Fibroblast of lung (primary cell): ENCODE results near the gene DSCAML1. TPM values are rescaled to one million over a fixed set of nuclear protein-coding genes. Genes with fewer than 3 reads are reported as not detected.

Source experiments
- DNase-seq, 2 donors: peaks; one replicate each; pipeline versions ENCODE4 v3.0.0 to v3.0.0-alpha.2; 2010; ENCODE audit warnings: low read depth in 2 of 2
- H2AFZ ChIP-seq: 2 replicates; pipeline ENCODE4 v1.5.1; 2012; ENCODE audit warnings: low read length, control low read depth, inconsistent platforms
- H3K27ac ChIP-seq: 2 replicates; pipeline ENCODE4 v1.5.1; 2011; ENCODE audit warnings: low read length, control low read depth; ENCODE audit not compliant: insufficient read depth
- H3K27me3 ChIP-seq: 2 replicates; pipeline ENCODE4 v1.5.1; 2011; ENCODE audit warnings: mild to moderate bottlenecking, low read length; ENCODE audit not compliant: control insufficient read depth, insufficient read depth
- H3K36me3 ChIP-seq: 2 replicates; pipeline ENCODE4 v1.5.1; 2011; ENCODE audit warnings: low read length; ENCODE audit not compliant: control insufficient read depth, insufficient read depth
- H3K4me1 ChIP-seq: 2 replicates; pipeline ENCODE4 v1.5.1; 2011; ENCODE audit warnings: low read length; ENCODE audit not compliant: control insufficient read depth, insufficient read depth; ENCODE audit errors: extremely low read depth
- H3K4me2 ChIP-seq: 2 replicates; pipeline ENCODE4 v1.5.1; 2011; ENCODE audit warnings: low read length, control low read depth; ENCODE audit not compliant: insufficient read depth; ENCODE audit errors: extremely low read depth
- H3K4me3 ChIP-seq, 4 experiments: fragments of 200-600 bp in 1 of 4; sonication (generic) in 1 of 4; replicated peaks in 1 of 4; 2 replicates each; pipeline ENCODE4 v1.5.1; 2011 to 2016; ENCODE audit warnings: low read length in 4 of 4, low read depth in 3 of 4, mild to moderate bottlenecking in 3 of 4, control low read depth in 2 of 4, inconsistent platforms in 1 of 4, mixed read lengths in 1 of 4; ENCODE audit not compliant: insufficient read depth in 1 of 4; ENCODE audit errors: control extremely low read depth in 1 of 4
- H3K79me2 ChIP-seq: 2 replicates; pipeline ENCODE4 v1.5.1; 2012; ENCODE audit warnings: mild to moderate bottlenecking, low read length, inconsistent platforms; ENCODE audit not compliant: control insufficient read depth, insufficient read depth
- H3K9ac ChIP-seq: 2 replicates; pipeline ENCODE4 v1.5.1; 2011; ENCODE audit warnings: mild to moderate bottlenecking, low read length, control low read depth; ENCODE audit not compliant: insufficient read depth
- H3K9me3 ChIP-seq: 2 replicates; pipeline ENCODE4 v1.5.1; 2012; ENCODE audit warnings: low read depth, low read length; ENCODE audit not compliant: control insufficient read depth, insufficient read depth
- H4K20me1 ChIP-seq: 2 replicates; pipeline ENCODE4 v1.5.1; 2011; ENCODE audit warnings: low read length; ENCODE audit not compliant: control insufficient read depth, insufficient read depth; ENCODE audit errors: extremely low read depth
- EZH2 ChIP-seq: IDR thresholded peaks from 2 replicates; pipeline ENCODE4 v1.5.1; 2012; ENCODE audit warnings: low read length, control low read depth, mild to moderate bottlenecking; ENCODE audit errors: missing control alignments
- polyA plus RNA-seq, 2 donors: library from polyadenylated mRNA; depleted of rRNA in 1 of 2; stranded (reverse) in 1 of 2; unstranded in 1 of 2; fragments of >200 nt; gene quantifications; 2 replicates each; pipeline ENCODE4 v1.2.1, GENCODE V29; 2011 to 2012; ENCODE audit warnings: missing spikeins in 1 of 2
- total RNA-seq: library from RNA; depleted of rRNA; stranded (reverse); fragments of >200 nt; gene quantifications from 2 replicates; pipeline ENCODE4 v1.2.1, GENCODE V29; 2014
- TF ChIP-seq, protein P1 (sequence below), 2 donors: IDR thresholded peaks in 1 of 2; conservative IDR thresholded peaks in 1 of 2; 1 replicate in 1 of 2; 2 replicates in 1 of 2; pipeline ENCODE4 v1.5.1; 2011 to 2012; ENCODE audit warnings: low read length in 2 of 2, control low read depth in 1 of 2, inconsistent platforms in 1 of 2, low read depth in 1 of 2, mild to moderate bottlenecking in 1 of 2

DSCAML1 gene
- total and polyA plus RNA-seq, 2 donors (not counting 1 experiment from before 2014, with no cell fraction given) = not detected

DNA sequence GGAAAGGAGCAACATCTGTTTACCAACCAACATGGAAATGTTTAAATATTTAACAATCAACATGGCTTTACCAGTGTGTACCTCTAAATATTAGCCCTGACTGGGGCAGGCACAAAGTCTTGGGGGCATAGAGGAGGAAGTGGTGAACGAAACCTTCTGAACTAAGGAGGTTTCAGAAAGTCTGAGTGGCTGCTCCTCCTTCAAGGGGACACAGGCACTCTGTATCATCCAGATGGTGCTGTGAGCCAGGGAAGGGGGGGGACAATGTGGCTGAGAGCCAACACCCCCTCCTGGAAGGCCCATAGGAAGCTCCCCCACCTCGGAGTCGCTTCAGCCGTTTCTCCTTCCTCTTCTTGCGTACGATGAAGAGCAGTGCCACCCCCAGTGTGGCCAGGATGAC lies 361.7 kb downstream of the DSCAML1 start:
- Histone ChIP-seq H3K9me3 (no peaks in the 10 kb centered on the region), H3K4me1 (no peaks in the 10 kb centered on the region)
- no peak for DNase-seq

DNA sequence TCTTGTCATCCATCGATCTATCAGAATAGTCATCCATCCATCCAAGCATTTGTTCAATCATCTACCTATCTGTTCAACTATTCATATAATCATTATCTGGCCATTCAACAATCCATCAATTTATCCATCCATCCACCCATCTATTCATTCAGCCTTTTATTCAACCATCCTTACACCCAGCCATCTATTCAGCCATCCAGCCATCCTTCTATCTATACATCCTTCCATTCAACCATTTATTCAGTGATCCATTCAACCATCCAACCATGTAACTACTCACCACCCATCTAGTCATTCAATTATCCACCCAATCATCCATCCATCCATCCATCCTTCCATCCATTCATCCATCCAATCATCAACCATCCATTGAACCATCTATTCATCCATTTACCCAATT lies 362.5 kb downstream of the DSCAML1 start:
- Histone ChIP-seq H3K79me2 (no peaks in the 10 kb centered on the region), H3K9ac (no peak overlapping the region), H3K4me1 (no peaks in the 10 kb centered on the region), H3K27me3 (peaks cover 2% of the 10 kb centered on the region), H3K9me3 (no peaks in the 10 kb centered on the region), H3K27ac (no peak overlapping the region), H3K36me3 (no peaks in the 10 kb centered on the region), H3K4me3 (no peak overlapping the region), H2AFZ (no peak overlapping the region), H4K20me1 (no peaks in the 10 kb centered on the region), H3K4me2 (no peak overlapping the region)
- TF ChIP-seq EZH2 = no peak
- TF ChIP-seq, protein P1, sequence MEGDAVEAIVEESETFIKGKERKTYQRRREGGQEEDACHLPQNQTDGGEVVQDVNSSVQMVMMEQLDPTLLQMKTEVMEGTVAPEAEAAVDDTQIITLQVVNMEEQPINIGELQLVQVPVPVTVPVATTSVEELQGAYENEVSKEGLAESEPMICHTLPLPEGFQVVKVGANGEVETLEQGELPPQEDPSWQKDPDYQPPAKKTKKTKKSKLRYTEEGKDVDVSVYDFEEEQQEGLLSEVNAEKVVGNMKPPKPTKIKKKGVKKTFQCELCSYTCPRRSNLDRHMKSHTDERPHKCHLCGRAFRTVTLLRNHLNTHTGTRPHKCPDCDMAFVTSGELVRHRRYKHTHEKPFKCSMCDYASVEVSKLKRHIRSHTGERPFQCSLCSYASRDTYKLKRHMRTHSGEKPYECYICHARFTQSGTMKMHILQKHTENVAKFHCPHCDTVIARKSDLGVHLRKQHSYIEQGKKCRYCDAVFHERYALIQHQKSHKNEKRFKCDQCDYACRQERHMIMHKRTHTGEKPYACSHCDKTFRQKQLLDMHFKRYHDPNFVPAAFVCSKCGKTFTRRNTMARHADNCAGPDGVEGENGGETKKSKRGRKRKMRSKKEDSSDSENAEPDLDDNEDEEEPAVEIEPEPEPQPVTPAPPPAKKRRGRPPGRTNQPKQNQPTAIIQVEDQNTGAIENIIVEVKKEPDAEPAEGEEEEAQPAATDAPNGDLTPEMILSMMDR (conservative IDR thresholded peaks at IDR 0.05 in 1 of 2, IDR thresholded peaks at IDR 0.05 in 1 of 2; ENCODE audit: low read depth in 1 of 2, low read length in 2 of 2) = no peak
- DNase-seq = no peak

More for the DNA sequence above, 361.7 kb downstream of the DSCAML1 start:
- Histone ChIP-seq H3K79me2 (no peaks in the 10 kb centered on the region), H3K4me2 (no peak overlapping the region), H2AFZ (no peak overlapping the region), H3K4me3 (no peak overlapping the region), H3K27ac (no peak overlapping the region), H3K9ac (no peak overlapping the region), H3K36me3 (no peaks in the 10 kb centered on the region), H4K20me1 (no peaks in the 10 kb centered on the region), H3K27me3 (peaks cover 2% of the 10 kb centered on the region)
- TF ChIP-seq, protein P1 (conservative IDR thresholded peaks at IDR 0.05 in 1 of 2, IDR thresholded peaks at IDR 0.05 in 1 of 2; ENCODE audit: low read depth in 1 of 2, low read length in 2 of 2) = no peak
- no peak for TF ChIP-seq EZH2

DNA sequence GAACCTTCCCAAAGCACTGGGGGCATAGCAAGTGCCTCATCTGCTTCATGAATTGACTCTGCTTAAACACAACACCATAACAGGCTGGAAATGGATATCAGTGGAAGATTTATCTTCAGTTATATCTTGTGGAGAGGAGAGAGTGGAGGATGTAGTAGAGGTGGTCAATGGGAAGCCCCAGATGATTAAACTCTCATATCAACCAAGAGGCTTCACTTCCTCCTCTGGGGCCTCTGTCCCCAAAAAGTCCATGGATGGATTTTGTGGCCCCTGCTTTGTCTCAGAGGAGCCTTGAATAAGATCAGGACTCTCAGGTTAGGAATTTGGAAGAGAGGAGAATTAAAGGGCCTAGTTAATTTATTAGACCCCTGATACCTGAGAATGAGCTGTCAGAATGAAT lies 363.3 kb downstream of the DSCAML1 start:
- Histone ChIP-seq H3K36me3 (no peaks in the 10 kb centered on the region), H3K27ac (no peak overlapping the region), H3K9me3 (no peaks in the 10 kb centered on the region), H4K20me1 (no peaks in the 10 kb centered on the region), H3K4me2 (no peak overlapping the region), H3K4me3 (no peak overlapping the region), H3K4me1 (no peaks in the 10 kb centered on the region), H3K27me3 (peaks cover 2% of the 10 kb centered on the region), H2AFZ (no peak overlapping the region), H3K9ac (no peak overlapping the region), H3K79me2 (no peaks in the 10 kb centered on the region)
- DNase-seq = no peak
- TF ChIP-seq, protein P1 (conservative IDR thresholded peaks at IDR 0.05 in 1 of 2, IDR thresholded peaks at IDR 0.05 in 1 of 2; ENCODE audit: low read depth in 1 of 2, low read length in 2 of 2) = no peak
- TF ChIP-seq EZH2 = no peak
